ENCODE results near the gene AVL9.

The AVL9 gene

GRCh38 chr7:32537760-32538159, 42.5 kb downstream of the AVL9 start:
- no peak overlapping the region for H3K9ac ChIP-seq (ENCODE audit: low read length)
- peaks cover 78% of the 10 kb centered on the region for H3K79me2 ChIP-seq (ENCODE audit: insufficient read depth, low read length)
- H3K27ac ChIP-seq (ENCODE audit: low read depth, low read length) = no peak overlapping the region
- H3K4me2 ChIP-seq (ENCODE audit: low read depth, low read length, poor library complexity, severe bottlenecking) = no peak overlapping the region
- no peaks in the 10 kb centered on the region for H3K36me3 ChIP-seq (ENCODE audit: low read length)
- no peak overlapping the region for H3K4me3 ChIP-seq (ENCODE audit: insufficient read depth, low read length, poor library complexity, severe bottlenecking)
- no peaks in the 10 kb centered on the region for H3K9me3 ChIP-seq (ENCODE audit: insufficient read depth, low read length)
- no peak overlapping the region for H2AFZ ChIP-seq (ENCODE audit: low read depth, low read length, severe bottlenecking)
- no peaks in the 10 kb centered on the region for H3K9me2 ChIP-seq (replicated peaks; ENCODE audit: insufficient read depth, low read length)
- no peak for TF ChIP-seq EZH2phosphoT487 (conservative IDR thresholded peaks at IDR 0.05; ENCODE audit: low read length)
- TF ChIP-seq CTCF (IDR thresholded peaks at IDR 0.05; ENCODE audit: insufficient read depth, low read length, poor library complexity, severe bottlenecking) = no peak
- no peaks in the 10 kb centered on the region for H3F3A ChIP-seq (ENCODE audit: insufficient read depth)
- 0 out of 2 replicates have a peak, but pooled peaks cover 8% of the 10 kb centered on the region for H4K20me1 ChIP-seq (ENCODE audit: low read depth, low read length)
- no peaks in the 10 kb centered on the region for H3K27me3 ChIP-seq (ENCODE audit: low read length)

GRCh38 chr7:32539366-32539765, 44.1 kb downstream of the AVL9 start:
- H3K79me2 ChIP-seq (ENCODE audit: insufficient read depth, low read length) = peaks cover 83% of the 10 kb centered on the region
- peaks cover 5% of the 10 kb centered on the region; the same call in 1 of the 2 replicates for H3K36me3 ChIP-seq (ENCODE audit: low read length)
- no peak overlapping the region for H3K4me2 ChIP-seq (ENCODE audit: low read depth, low read length, poor library complexity, severe bottlenecking)
- H3K27me3 ChIP-seq (ENCODE audit: low read length) = no peaks in the 10 kb centered on the region
- H3K9ac ChIP-seq (ENCODE audit: low read length) = no peak overlapping the region
- 0 out of 2 replicates have a peak, but pooled peaks cover 12% of the 10 kb centered on the region for H4K20me1 ChIP-seq (ENCODE audit: low read depth, low read length)
- no peak overlapping the region for H3K27ac ChIP-seq (ENCODE audit: low read depth, low read length)
- H3K4me3 ChIP-seq (ENCODE audit: insufficient read depth, low read length, poor library complexity, severe bottlenecking) = no peak overlapping the region
- no peaks in the 10 kb centered on the region for H3K9me2 ChIP-seq (replicated peaks; ENCODE audit: insufficient read depth, low read length)
- TF ChIP-seq CTCF (IDR thresholded peaks at IDR 0.05; ENCODE audit: insufficient read depth, low read length, poor library complexity, severe bottlenecking) (no peak), EZH2phosphoT487 (conservative IDR thresholded peaks at IDR 0.05; ENCODE audit: low read length) (no peak)
- no peak overlapping the region for H2AFZ ChIP-seq (ENCODE audit: low read depth, low read length, severe bottlenecking)
- H3K9me3 ChIP-seq (ENCODE audit: insufficient read depth, low read length) = no peaks in the 10 kb centered on the region
- no peaks in the 10 kb centered on the region for H3F3A ChIP-seq (ENCODE audit: insufficient read depth)

- H3K27ac ChIP-seq (ENCODE audit: low read depth, low read length) = no peak overlapping the region
- H3K27me3 ChIP-seq (ENCODE audit: low read length) = no peaks in the 10 kb centered on the region
- no peak overlapping the region for H3K4me2 ChIP-seq (ENCODE audit: low read depth, low read length, poor library complexity, severe bottlenecking)
- H3K9ac ChIP-seq (ENCODE audit: low read length) = no peak overlapping the region
- H3K79me2 ChIP-seq (ENCODE audit: insufficient read depth, low read length) = peaks cover 78% of the 10 kb centered on the region
- TF ChIP-seq CTCF (IDR thresholded peaks at IDR 0.05; ENCODE audit: insufficient read depth, low read length, poor library complexity, severe bottlenecking) (no peak), EZH2phosphoT487 (conservative IDR thresholded peaks at IDR 0.05; ENCODE audit: low read length) (no peak)
- H3K9me3 ChIP-seq (ENCODE audit: insufficient read depth, low read length) = no peaks in the 10 kb centered on the region
- no peaks in the 10 kb centered on the region for H3F3A ChIP-seq (ENCODE audit: insufficient read depth)
- H2AFZ ChIP-seq (ENCODE audit: low read depth, low read length, severe bottlenecking) = no peak overlapping the region
- no peaks in the 10 kb centered on the region for H3K9me2 ChIP-seq (replicated peaks; ENCODE audit: insufficient read depth, low read length)
- H3K4me3 ChIP-seq (ENCODE audit: insufficient read depth, low read length, poor library complexity, severe bottlenecking) = no peak overlapping the region
- 0 out of 2 replicates have a peak, but pooled peaks cover 12% of the 10 kb centered on the region for H4K20me1 ChIP-seq (ENCODE audit: low read depth, low read length)
- peaks cover 10% of the 10 kb centered on the region; the same call in 1 of the 2 replicates for H3K36me3 ChIP-seq (ENCODE audit: low read length)
Measured at GRCh38 chr7:32539919-32540531, 44.7 kb downstream of the AVL9 start.
